NOMO-1 treated with dmso at 0.1 percent for 144 hours (cell line): Measurements from ENCODE around the gene PPP1R12B.
"Not testable (repeated sequence)": the region's sequence is repeated elsewhere in the genome, so short reads cannot be mapped to it uniquely, and the experiment has no call there.

Source experiments
- DNase-seq: peaks from one replicate; lab custom pipeline; 2025; ENCODE audit not compliant: unreplicated experiment; lab: John Stamatoyannopoulos, UW

PPP1R12B gene

DNA sequence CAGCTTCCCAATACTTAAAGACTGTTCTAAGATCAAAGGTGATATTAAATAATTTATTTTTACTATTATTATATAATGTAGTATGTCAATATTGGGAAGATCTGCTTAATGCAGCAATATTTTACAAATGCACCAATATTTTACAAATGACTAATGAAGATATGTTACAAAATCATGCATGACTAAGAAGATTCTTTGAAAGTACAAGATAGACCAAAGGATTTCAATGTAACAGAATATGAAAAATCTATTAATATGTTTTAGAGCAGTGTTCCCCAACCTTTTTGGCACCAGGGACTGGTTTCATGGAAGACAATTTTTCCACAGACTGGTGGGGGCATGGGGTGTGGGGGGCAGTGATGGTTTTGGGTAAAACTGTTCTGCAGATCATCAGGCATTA, 132.1 kb downstream of the PPP1R12B start:
- not testable (repeated sequence) for DNase-seq

DNA sequence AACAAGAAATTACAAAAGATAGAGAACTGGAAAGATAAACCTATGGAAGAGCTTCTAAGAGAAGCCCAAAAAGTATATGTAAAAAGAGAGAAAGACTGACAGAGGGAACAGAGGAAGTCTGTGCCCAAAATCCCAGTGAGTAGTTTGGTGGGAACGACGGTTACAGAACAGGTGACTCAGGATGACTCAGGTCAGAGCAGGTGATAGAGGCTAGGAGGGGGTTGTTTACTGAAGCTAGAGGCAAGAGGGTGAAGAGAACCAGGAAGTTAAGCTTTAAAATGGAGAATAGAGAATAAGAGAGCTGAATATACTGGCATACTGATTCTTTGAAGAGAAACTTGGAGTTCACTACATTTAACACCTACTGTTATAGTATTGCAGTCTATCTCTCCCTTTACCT, 134.9 kb downstream of the PPP1R12B start:
- DNase-seq: not testable (repeated sequence)

DNA sequence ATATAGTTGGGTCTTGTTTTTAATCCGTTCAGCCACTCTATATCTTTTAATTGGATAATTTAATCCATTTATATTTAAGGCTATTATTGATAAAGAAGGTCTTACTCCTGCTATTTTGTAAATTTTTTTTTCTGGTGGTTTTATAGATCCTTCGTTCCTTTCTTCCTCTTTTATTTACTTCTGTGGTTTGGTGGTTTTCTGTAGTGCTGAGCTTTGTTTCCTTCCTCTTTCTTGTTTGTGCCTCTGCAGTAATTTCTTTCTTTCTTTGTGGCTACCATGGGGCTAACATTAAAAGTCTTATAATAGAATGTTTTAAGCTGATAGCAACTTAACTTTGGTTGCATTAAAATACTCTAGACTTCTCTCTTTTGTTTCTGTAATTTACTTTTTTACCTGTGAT, 135.5 kb downstream of the PPP1R12B start:
- DNase-seq: peak; percentile 80

DNA sequence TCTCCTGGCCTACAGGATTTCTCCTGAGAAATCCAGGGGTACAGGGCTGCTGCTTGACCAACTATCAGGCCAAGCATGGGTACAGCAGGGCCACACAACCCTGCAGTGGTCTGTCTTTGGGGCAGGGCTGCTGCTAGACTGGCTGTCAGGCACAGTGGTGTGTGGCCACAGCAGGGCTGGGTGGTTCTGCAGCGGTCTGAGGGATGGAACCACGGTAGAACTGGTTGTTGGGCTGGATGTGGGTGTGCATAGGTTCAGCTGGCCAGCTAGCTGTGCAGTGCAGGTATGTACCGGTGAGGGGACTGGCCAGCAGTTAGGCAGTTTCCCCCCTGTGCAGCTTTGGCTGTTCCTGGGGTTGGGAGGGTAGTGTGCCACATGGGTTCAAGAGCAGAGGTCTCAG, 136.3 kb downstream of the PPP1R12B start:
- not testable (repeated sequence) for DNase-seq

DNA sequence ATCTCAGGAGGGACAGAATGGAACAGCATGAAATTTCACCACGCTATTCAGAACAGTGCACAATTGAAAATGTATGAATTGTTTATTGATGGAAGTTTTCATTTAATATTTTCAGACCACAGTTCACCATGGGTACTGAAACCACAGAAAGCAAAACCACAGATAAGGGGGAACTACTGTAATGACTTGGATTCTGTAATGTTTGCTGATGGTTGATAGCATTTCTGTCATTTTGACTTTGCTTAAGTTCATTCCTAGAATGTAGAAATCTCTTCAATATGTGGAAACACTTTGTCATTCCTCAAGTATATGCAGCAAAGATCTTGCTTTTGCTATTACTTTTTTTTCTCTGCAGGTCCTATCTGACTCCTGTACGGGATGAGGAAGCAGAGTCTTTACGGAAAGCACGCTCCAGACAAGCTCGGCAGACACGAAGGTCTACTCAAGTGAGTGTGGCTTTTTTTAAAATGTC, 139.7 kb downstream of the PPP1R12B start:
- peak; percentile 41 for DNase-seq

DNA sequence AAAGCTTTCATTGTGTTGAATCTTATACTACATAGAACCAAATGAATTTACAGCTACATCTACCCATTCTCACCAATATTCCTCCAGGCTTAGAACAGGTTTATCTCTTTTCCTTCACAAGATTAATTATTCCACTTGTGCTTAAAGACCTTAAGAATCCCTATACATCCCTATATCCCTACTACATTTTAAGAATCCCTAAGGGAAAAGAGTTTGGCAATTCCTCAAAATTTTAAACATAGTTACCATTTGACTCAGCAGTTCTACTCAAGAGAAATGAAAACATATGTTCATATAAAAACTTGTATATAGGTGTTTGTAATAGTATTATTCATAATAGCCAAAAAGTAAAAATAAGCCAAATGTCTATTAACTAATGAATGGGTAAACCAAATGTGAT, 140.6 kb downstream of the PPP1R12B start:
- DNase-seq: not testable (repeated sequence)

DNA sequence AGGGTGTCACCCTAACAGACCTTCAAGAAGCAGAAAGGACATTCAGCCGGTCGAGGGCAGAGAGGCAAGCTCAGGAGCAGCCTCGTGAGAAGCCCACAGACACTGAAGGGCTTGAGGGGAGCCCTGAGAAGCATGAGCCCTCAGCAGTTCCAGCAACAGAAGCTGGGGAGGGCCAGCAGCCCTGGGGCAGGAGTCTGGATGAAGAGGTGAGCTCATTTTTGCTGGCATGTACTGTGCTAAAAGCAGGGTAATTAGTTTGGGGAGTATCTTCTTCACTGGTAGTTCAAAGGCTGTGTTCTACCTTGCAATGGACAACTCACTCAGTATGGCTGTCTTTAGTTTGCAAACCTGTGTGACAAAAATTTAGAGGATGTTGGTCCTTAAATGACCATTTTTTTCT, 144.6 kb downstream of the PPP1R12B start:
- not testable (repeated sequence) for DNase-seq

DNA sequence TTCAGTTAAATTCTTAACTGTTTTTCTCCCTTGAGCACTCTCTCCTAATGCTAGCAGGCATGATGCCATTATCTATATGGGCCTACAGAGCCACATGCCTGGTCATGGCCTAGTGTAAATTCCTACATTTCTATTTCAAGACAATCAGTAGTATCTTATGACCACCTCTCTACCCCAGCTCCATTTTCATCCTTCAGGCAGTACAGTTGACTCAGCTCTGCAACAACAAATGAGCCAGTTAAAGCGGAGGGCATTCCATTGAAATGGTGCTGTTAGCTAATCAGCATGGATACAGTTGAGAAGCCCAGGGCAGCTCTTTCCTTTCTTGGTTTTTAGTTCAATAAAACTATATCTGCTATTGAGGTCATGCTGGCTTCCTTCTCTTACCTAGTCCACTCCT, 150.0 kb downstream of the PPP1R12B start:
- DNase-seq: no peak

DNA sequence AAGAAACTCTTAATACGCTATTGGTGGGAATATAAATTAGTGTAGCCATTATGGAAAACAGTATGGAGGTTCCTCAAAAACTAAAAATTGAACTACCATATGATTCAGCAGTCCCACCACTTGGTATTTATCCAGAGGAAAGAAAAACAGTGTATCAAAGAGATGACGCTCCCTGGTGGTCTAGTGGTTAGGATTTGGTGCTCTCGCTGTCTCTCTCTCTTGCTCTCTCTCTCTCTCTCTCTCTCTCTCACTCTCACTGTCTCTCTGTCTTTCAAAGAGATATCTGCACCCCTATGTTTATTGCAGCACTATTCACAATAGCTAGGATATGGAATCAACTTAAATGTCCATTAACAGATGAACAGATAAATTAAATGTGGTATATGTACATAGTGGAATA, 151.5 kb downstream of the PPP1R12B start:
- DNase-seq: not testable (repeated sequence)

DNA sequence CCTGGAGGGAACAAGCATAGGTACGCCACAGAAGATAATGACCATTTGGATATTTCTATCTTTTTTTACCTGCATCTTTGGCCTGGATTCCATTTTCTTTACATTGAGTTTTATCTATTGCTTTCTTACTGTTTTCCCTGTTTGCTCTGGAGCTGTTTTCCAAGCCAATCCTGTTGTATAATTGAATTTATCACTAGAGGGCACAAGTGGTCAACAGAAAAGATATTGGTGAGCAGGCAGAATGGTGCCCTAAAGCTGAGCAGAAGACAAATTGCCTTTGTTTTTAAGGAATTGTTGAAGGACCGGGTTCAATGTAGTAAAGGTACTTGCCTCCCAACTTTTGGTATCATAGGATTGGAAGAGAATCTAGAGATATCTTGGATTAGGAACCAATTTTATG, 152.8 kb downstream of the PPP1R12B start:
- no peak for DNase-seq

DNA sequence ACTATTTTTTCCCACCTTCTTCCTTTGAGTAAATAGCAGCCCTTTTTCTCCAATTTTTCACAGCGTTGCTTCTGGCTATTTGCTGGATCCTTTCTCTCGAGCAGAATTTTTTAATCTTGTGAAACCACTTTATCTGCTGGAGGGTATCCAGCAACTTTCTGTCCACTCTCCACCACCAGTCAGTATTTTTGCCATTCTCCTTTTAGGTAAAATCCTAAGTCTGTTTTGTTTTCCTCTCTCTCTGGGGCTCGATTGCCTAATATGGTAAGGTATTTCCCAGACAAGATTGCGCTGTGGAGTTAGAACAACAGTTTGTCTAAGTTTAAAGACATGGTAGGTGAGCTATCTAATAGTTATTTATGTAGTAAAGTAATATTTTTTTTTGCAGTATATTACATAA, 156.9 kb downstream of the PPP1R12B start:
- DNase-seq: no peak

DNA sequence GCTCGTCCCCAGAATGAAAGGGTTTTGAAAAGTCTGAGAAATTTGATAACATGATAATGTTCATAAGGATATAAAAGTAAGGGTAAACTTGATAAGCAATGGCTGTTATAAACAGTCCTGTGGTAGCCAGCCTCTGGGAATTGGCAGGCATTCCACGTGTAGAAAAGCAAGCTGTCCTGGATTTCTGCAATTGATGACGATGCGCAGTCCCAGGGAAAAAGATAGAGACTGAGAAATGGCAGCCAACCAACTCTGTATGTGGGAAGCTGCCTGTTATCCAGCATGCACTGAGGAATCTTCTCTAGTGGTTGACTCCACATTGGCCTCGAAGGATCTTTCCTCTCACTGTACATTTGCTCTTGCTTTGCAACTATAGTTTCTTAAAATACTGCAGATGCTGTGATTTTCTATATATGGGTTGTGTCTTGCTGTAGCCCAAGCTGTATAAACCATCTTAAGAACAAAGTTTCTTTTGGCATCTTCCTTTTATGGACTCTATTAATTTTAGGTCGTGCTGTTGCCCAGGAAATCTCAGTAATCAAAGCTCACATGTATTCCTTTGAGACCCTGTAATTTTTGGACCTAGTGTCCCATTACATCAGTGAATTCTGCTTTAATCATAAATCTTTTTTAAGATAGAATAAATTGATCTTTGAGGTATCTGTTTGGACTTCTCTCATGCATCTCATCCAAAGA, 157.5 kb downstream of the PPP1R12B start:
- DNase-seq: not testable (repeated sequence)

DNA sequence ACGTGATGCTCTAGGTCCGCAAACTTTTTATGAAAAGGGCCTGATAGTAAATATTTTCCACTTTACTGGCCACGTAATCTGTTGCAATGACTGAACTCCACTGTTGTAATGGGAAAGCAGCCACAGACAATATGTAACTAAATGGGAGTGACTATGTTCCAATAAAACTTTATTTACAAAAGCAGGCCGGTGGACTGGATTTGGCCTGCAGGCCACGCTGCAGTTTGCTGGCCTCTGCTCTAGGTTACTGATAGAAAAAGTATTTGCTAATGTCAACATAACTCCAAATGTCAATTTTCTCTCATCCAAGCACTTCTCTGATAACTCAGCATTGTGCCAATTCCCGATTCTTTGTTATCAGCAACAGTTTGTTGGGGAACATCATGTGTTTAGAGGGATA, 160.4 kb downstream of the PPP1R12B start:
- DNase-seq: not testable (repeated sequence)

DNA sequence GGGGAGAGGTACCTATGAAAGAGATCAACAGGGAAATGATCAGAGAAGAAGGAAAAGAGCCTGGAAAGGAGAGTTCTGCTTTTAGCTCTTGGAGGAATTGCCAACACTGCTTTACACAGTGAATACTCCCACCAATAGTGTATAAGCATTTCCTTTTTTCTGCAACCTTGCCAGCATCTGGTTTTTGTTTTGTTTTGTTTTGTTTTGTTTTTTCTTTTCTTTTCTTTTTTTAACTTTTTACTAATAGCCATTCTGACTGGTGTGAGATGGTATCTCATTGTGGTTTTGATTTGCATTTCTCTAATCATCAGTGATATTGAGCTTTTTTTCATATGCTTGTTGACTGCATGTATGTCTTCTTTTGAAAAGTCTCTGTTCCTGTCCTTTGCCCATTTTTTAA, 165.4 kb downstream of the PPP1R12B start:
- DNase-seq: not testable (repeated sequence)

DNA sequence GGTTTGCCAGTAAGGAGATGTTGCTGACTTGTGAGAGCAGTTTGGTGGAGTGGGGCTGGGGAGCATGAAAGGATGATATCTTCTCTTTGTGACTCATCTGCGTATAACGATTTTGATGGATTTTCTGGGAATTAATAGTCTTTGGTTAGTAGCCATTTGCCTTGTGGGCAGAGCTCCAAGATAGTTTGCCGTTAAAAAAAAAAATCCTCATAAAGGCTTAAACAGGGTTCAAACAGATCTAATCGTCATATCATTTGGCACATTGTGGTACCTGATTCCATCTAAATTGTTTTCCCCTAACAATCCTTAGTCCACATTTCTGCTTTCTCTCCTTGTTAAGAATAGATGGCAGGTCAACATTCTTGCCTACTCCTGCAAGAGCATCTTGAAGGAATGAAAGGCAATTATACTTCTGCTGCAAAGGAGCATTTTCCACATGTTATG, 168.0 kb downstream of the PPP1R12B start:
- no peak for DNase-seq

DNA sequence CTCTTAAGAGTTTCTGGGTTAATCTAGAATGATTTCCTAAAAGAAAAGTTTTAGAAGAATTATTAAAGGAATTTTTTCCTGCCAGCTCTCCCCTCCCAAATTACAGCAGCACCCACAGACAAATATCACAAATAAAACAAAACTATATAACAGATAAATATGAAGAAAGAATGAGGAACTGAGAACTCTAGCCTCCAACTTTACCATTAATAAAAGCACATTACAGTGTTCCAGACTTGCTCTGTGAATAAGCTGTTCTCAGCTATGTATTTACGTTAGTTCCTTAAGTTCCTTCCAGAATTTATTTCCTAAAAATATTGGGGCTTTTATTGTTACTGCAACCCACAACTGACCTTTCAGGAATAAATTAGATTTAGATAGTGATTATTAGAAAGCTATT, 168.6 kb downstream of the PPP1R12B start:
- DNase-seq: not testable (repeated sequence)

DNA sequence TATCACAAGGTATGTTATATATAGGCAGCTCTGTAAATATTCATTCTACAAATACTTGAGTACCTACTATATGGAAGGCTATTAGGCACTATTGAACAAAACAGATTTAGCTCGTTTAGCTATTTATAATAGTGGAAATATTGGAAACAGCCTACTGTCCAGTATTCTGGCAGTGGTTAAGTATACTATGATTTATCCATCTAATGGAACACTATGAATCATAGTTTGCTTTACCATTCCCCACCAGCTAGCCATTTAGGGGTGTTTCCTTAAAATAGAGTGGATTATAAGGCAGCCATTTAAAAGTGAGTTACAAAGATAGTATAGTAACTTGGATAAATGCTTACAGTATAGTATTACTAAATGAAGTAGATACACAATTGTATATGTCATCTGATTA, 169.7 kb downstream of the PPP1R12B start:
- DNase-seq: not testable (repeated sequence)

DNA sequence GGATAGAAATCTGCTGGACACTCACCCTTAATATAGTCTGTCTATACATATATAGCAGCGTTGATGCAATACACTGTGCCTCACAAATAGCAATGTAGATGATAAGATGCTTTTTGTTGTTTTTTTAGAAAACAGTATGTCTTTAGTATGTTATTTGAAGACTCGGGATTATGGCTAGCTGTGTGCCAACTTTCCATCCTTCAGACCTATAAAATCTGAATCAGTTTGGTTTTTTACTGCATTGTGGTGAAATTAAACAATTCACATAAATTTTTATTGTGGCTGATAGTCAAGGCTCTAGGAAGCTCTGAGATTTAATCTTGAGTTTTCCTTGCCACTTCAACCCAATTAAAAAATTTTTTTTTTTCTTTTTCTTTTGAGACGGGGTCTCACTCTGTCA, 170.4 kb downstream of the PPP1R12B start:
- DNase-seq: not testable (repeated sequence)

DNA sequence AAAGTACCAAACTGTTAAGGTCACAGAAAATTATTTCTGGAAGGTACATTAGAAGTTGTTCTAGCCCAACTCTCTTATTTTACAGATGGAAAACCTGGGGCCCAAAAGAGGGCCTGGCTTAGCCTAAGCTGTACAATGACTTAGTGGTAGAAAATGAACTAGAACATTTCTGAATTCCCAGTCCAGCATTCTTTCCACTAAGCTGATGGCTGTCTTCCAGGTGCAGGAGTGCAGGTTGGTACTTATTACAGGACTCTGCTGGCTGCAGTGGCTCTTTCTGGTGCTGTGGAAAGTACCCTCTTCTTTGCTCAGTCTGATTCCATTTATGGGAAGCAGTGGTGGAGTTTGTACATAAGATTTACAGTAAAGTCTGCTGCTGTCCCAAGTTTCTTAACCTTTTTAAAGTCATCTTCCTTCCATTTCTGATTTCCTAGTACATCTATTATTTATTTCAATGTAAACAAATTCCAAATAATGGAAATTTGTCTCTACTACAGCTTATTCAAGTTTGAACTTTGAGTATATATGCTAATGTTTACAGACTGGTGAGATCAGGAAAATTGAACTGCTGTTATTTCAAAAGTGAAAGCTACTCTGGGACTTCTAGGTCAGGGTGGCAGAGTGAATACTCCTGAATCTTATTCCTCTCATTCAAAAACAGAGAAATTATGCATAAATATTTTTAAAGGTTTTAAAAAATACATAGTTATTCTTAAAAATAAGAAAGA, 171.8 kb downstream of the PPP1R12B start:
- not testable (repeated sequence) for DNase-seq

DNA sequence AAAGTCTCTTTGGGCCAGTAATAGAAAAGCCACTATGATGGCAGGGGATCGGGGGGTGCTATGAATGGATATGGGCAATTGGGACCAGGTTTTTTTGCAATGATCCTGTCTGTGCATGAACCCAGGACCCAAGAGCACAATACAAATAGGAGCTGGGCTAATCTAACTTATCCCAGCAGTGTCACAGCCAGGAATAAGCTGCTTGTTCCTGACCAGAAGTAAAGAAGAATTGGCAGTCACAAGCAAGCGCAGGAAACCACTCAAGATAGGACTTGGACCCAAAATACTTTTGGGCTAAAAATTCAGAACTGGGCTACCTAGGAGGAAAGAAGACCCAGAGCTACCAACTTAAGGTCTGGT, 172.3 kb downstream of the PPP1R12B start:
- DNase-seq: not testable (repeated sequence)

DNA sequence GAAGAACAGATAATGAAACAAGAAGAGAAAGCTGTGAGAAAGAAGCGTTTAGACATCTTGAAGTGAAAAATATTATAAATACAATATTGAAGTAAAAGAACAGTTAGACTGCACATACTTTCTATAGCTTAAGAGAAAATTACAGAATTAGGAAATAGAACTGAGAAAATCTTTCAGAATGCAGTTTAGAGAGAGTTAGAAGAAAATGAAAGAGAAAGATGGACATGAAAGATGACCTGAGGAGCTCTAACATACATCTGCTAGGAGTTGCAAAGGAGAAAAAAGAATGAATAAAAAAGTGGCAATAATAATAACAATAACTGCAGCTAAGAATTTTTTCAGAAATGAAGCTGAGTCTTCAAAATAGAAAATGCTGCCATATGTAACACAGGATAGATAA, 173.0 kb downstream of the PPP1R12B start:
- not testable (repeated sequence) for DNase-seq

DNA sequence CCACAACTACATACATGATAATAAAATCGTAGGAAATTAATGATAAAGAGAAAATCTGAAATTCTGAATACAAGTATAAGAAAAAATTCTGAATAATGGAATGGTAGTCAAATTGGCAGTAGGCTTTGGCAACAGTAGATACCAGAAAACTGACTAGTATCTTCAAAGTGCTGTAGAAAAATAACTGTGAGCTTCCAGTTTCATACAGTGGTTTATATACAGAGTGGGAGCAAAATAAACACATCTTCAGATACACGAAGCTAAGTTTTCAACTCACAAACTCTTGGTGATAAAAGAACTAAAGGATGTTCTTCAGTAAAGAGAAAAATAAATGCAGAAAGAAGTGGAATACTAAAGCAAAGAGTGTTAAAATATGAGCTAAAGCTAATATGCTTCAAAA, 173.4 kb downstream of the PPP1R12B start:
- no peak for DNase-seq
